IMR-90 (cell line): ENCODE results near the gene PAWR.
A peak's percentile ranks its signal among the peaks of the same experiment; 100 is the strongest.

Experiments used
- CEBPB ChIP-seq: IDR thresholded peaks from 2 replicates; pipeline ENCODE4 v1.6.1; 2012; ENCODE audit warnings: low read depth, low read length, improper control_type of control experiment
- CHD1 ChIP-seq: IDR thresholded peaks from 2 replicates; pipeline ENCODE4 v1.6.1; 2012; ENCODE audit warnings: low read depth, low read length, improper control_type of control experiment
- MAFK ChIP-seq: IDR thresholded peaks from 2 replicates; pipeline ENCODE4 v1.6.1; 2012; ENCODE audit warnings: low read depth, low read length, improper control_type of control experiment
- MXI1 ChIP-seq: IDR thresholded peaks from 2 replicates; pipeline ENCODE4 v1.6.1; 2012; ENCODE audit warnings: low read depth, mild to moderate bottlenecking, low read length, moderate library complexity, borderline replicate concordance
- POLR2A ChIP-seq: IDR thresholded peaks from 2 replicates; pipeline ENCODE4 v1.6.1; 2012; ENCODE audit warnings: mild to moderate bottlenecking, low read depth, low read length
- RAD21 ChIP-seq: IDR thresholded peaks from 2 replicates; pipeline ENCODE4 v1.6.1; 2012; ENCODE audit warnings: low read length, improper control_type of control experiment
- RCOR1 ChIP-seq: IDR thresholded peaks from 2 replicates; pipeline ENCODE4 v1.6.1; 2012; ENCODE audit warnings: mild to moderate bottlenecking, low read length, improper control_type of control experiment; ENCODE audit not compliant: insufficient replicate concordance
- SMC3 ChIP-seq: fragments of 150-350 bp; IDR thresholded peaks from 2 replicates; pipeline ENCODE4 v1.6.1; 2016; ENCODE audit warnings: low read depth, mild to moderate bottlenecking, antibody characterized with exemption, low read length, moderate library complexity
- TF ChIP-seq, protein P1 (sequence below): conservative IDR thresholded peaks from 2 replicates; pipeline ENCODE4 v1.5.1; 2012; ENCODE audit warnings: mild to moderate bottlenecking, low read depth, low read length, improper control_type of control experiment
- TF ChIP-seq, protein P2 (sequence below): fragments of 150-350 bp; IDR thresholded peaks from 2 replicates; pipeline ENCODE4 v1.6.1; 2016; ENCODE audit warnings: low read depth, mild to moderate bottlenecking, low read length, moderate library complexity, borderline replicate concordance
- TF ChIP-seq, protein P3 (sequence below): fragments of 150-350 bp; IDR thresholded peaks from 2 replicates; pipeline ENCODE4 v1.6.1; 2017; ENCODE audit warnings: mild to moderate bottlenecking, antibody characterized with exemption, low read length, low read depth

DNA sequence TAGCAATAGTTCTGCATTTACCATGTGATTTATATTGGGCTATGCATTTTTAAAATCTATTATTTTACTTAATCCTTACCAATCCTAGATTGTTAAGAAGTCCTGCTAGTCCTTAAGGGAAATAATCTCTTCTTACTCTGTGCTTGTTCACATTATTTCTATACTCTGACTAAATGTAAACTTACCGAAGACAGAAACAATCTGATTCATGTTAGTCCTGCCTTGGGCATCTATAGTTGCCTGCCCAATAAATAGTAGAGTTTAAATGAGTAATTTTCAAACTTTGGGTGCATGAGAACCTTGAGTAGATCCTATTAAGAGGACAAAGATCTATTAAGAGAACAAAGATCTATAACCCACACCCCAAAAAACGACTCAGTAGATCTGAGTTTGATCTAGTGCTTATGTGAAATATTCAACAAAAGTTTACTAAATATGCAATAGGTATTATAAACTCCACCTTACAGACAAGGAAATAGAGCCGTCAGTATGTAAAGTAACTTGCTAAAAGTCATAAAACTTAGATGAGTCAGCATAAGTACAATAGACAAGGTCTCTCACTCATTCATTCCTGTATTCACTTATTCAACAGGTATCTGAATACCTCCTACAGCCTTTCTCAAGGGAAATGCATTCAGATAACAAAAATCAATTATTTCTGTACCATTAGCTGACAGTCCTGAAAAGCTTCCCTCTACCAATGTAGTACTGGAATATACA lies 127.6 kb downstream of the PAWR start:
- TF ChIP-seq, protein P1, sequence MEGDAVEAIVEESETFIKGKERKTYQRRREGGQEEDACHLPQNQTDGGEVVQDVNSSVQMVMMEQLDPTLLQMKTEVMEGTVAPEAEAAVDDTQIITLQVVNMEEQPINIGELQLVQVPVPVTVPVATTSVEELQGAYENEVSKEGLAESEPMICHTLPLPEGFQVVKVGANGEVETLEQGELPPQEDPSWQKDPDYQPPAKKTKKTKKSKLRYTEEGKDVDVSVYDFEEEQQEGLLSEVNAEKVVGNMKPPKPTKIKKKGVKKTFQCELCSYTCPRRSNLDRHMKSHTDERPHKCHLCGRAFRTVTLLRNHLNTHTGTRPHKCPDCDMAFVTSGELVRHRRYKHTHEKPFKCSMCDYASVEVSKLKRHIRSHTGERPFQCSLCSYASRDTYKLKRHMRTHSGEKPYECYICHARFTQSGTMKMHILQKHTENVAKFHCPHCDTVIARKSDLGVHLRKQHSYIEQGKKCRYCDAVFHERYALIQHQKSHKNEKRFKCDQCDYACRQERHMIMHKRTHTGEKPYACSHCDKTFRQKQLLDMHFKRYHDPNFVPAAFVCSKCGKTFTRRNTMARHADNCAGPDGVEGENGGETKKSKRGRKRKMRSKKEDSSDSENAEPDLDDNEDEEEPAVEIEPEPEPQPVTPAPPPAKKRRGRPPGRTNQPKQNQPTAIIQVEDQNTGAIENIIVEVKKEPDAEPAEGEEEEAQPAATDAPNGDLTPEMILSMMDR: no peak
- TF ChIP-seq POLR2A (no peak), SMC3 (no peak), RCOR1 (no peak), CEBPB (no peak), MAFK (peak; percentile 81), MXI1 (no peak), RAD21 (no peak), CHD1 (no peak)
- TF ChIP-seq, protein P2, sequence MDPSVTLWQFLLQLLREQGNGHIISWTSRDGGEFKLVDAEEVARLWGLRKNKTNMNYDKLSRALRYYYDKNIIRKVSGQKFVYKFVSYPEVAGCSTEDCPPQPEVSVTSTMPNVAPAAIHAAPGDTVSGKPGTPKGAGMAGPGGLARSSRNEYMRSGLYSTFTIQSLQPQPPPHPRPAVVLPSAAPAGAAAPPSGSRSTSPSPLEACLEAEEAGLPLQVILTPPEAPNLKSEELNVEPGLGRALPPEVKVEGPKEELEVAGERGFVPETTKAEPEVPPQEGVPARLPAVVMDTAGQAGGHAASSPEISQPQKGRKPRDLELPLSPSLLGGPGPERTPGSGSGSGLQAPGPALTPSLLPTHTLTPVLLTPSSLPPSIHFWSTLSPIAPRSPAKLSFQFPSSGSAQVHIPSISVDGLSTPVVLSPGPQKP: no peak
- TF ChIP-seq, protein P3, sequence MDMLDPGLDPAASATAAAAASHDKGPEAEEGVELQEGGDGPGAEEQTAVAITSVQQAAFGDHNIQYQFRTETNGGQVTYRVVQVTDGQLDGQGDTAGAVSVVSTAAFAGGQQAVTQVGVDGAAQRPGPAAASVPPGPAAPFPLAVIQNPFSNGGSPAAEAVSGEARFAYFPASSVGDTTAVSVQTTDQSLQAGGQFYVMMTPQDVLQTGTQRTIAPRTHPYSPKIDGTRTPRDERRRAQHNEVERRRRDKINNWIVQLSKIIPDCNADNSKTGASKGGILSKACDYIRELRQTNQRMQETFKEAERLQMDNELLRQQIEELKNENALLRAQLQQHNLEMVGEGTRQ: no peak
